Cardiac septum (tissue), 1 donor: ENCODE measurements around the gene ZNF268. TPM values are rescaled to one million over a fixed set of nuclear protein-coding genes. Genes with fewer than 3 reads are reported as not detected.
"Not testable (repeated sequence)": the region's sequence is repeated elsewhere in the genome, so short reads cannot be mapped to it uniquely, and the experiment has no call there.

Experiments used
- DNase-seq: peaks from one replicate; pipeline ENCODE4 v3.0.0-alpha.2; 2020; ENCODE audit warnings: low spot score
- intact Hi-C: fragments of 100-400 bp; cut with DNase I; formaldehyde crosslinking; loops from one replicate; pipeline ENCODE4 v1.14.0; 2022
- total RNA-seq: library from RNA; stranded (reverse); fragmentation: NEBNext Ultra II Directional; extraction: Animal tissue kit (Norgen Biotek cat#: 25700); gene quantifications from one replicate; pipeline ENCODE4 v1.2.1, GENCODE V29; 2021
- donor health status: DM: no; HTN: no; CAD: no.

The ZNF268 gene
- total RNA-seq, 1 donor from 2014 or later, result 10.4 TPM

DNA sequence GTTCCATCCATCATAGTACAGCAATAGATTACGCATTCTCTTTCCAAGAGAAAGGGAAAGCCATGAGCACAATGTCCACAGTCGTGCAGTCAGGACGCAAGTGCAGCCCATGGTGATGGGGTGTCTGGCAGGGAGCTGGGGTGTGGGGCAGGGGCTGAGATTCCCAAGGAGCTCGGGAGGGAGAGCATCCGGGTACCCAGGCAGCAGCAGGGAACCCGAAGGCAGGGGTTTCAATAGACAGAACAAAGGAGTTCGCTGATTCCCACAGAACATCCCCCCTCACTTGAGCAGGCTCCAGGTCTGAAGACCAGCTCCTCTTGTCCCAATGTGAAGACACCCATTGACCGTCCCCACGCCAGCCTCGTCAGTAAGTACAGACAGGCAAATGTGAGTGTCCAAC, 40.9 kb downstream of the ZNF268 start:
- DNase-seq, result no peak
- intact Hi-C loops, result no loop called here

DNA sequence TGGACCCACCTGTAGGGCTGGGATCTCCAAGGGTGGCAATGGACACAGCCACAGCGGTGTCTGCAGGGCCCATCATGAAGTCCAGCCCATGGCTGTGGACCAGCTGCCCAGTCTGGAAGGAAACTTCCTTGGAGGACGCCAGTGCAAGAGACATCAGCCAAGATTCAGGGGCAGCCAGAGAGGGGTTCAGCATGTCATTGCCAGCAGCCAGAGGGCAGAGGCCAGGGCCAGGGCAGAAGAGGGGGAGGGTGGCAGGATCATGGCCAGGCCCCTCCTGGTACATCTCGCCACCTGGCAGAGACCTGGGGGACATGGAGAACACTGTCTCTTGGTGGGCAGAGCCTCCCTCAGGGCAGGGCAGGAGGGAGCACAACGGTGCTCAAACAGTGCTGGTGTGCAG, 44.2 kb downstream of the ZNF268 start:
- intact Hi-C loops, result no loop called here

DNA sequence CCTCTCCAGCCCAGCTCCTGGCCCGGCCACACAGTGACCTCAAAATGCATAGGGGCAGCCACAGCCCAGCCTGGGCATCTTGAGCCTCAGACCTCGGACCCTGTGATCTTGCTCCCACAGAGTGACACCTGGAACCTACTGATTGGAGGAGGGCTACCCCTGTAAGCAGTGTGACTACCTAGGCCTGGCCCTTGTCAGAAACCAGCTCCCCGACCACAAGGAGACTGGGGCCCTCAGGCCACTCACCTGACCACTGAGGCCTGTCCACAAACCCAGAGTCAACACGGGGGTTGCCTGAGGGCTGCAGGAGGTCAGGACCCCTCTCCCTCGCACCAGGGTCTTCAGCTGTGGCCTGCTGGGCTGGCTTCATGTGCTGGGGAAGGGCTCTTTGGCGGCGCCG, 45.4 kb downstream of the ZNF268 start:
- no peak for DNase-seq
- intact Hi-C loops, result no loop called here

More for the DNA sequence above, 44.2 kb downstream of the ZNF268 start:
- no peak for DNase-seq

DNA sequence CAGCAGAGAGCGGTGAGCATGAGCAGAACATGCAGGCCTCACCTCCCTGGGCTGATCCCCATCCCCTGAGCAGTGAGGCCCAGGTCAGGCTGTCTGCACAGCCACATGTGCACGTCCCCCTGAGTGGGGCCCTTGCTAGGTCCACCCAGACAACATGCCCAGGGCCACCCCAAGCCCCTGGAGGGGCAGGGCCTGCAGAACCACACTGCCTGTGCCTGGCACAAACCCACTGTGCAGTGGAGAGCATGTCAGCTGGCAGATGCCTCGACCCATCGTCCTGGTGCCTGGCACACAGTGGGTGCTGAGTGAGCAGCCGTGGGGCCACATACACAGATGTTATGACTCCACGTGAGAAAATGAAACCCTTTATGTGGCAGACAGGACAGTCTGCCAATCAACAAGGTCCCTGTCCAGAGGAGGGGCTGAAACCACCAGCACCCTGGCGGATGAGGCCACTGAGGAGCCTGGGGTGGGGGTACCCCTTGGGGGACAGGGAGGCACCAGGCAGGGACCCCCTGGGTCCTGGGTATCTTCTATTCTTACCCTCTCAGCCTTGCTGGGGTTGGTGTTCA, 46.1 kb downstream of the ZNF268 start:
- intact Hi-C loops, result no loop called here
- no peak for DNase-seq

DNA sequence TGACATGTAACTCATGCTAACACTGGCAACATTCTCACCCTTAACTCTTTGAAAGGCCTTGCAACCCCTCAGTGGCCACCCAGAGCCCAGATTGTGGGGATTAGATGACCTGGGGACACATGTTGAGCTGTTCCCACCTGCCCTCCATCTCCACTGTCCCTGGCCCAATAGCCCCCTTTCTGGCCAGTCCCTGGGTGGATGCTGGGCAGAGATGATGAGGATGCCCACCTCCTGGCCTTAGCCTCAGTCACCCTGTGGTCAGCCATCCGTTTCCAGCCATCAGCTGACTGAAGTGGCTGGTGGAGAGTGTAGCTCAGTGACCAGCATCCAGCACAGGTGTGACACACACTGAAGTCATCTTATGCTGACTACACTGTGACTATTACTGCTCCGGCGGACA, 49.7 kb downstream of the ZNF268 start:
- intact Hi-C loops, result no loop called here
- no peak for DNase-seq

DNA sequence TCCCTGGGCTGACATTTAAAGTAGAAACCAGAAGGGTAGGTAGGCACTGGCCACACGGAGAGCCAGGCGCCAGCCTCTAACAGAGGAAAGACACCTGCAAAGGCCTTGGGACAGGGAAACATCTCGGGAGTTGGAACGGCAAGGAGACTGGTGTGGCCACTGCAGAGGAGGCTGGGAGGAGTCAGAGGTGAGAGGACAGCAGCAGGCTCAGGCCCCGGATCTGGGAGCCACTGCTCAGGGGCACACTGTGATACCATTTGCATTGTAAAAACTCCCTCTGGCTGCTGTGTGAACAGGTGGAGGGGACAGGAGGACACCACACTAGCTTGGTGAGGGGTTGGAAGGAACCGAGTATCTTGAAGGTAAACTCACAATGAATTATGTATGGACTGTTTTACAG, 51.7 kb downstream of the ZNF268 start:
- intact Hi-C loops, result no loop called here
- DNase-seq, result no peak

DNA sequence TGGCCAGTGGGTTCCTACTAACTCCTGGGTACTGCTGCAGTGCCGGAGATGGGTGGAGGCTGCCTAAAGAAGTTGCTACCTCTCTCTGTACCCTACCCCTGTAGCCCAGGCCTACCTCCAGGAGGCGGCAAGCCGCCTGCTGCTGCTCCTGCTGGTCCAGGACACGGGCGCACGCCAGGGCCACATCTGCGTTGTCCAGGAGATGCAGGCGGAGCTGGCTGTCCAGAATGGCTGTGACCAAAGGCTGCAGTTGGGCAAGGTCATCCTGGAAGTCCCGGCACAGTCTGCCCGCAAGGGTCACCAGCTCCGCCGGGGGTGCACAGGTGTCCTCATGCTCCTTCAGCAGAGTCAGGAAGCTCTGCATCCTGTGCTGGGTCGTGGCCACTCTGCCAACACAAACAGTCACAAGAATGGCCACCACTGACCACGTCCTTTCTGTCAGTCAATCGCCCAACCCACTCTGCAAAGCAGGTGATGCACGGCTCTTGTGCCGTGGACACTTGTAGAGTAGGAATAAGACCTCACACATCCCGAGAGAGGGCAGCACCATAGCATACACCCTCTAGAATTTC, 52.8 kb downstream of the ZNF268 start:
- intact Hi-C loops, result no loop called here
- no peak for DNase-seq

DNA sequence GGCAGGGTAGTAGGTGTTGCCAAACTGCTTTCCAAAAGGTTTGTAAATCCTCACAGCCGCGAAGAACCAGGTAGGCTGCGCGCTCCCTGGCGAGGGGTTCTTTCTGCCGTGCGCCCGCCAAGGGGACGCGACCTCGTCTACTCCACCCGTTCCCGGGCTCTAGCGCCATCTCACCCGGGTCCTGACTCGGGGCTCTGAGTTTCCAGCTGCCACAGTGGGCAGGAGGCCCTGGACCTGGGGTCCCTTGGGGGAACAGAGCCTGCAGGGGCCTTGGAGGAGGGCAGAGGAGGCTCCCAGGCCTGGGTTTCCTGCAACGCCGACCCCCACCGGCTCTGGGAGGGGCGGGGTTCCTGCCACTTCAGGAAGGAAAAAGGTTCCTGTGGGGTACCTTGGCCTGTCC, 53.7 kb downstream of the ZNF268 start:
- intact Hi-C loops, result no loop called here
- DNase-seq, result no peak

DNA sequence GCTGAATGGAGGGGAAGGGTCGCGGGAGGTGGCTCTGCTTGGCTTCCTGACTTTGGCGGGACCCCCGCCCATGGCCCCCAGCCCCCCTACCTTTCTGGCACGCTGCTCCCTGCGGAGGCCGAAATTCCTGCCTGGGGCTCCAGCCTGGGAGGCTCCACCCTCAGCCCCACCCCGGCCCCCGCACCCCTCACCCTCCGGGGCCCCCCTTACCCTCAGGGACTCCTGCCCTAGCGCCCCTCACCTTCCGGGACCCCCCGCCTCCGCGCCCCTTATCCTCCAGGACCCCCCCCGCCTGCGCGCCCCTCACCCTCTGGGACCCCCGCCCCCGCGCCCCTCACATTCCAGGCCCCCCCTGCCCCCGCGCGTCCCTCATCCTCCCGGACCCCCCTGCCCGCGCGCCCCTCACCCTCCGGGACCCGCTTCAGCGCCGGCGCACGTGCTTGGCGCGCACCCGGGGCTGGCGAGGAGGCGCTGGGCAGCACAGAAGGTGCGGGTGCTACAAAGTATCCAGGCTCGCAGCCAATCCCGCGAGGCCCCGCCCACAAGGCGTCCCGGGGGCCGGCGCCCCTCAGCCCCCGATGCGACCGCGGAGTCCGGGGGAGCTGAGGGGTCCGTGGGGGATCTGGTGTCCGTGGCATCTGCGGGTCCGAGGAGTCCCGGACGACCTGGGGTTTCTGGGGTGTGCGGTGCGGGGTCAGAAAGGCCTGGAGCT, 54.3 kb downstream of the ZNF268 start, which contains the start of gene ANHX:
ANHX (minus strand) TSS at position 477 of the 712 bp plus-strand sequence. CDS start 1,521 bp downstream, outside the sequence.
- intact Hi-C loops, result no loop called here
- no peak for DNase-seq

DNA sequence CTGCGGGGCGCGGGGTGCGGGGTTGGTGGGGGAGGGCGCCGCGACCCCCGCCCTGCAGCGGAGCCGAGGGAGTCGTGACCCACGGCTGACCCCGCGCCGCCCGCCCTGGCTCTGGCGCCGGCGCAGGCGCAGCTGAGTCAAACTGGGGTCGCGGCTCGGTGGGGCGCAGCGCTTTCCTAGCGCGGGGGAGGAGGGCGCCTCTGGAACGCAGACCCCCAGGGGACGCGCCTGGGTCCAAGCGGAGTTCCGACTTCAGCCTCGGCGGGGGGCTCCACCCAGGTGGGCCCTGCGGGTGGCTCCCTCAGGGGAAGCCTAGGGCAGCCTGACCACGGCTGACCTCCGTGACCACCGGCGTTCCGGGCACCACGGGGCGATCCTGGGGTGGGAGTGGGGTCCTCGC, 54.8 kb downstream of the ZNF268 start:
- DNase-seq, result no peak
- intact Hi-C loops, result no loop called here

DNA sequence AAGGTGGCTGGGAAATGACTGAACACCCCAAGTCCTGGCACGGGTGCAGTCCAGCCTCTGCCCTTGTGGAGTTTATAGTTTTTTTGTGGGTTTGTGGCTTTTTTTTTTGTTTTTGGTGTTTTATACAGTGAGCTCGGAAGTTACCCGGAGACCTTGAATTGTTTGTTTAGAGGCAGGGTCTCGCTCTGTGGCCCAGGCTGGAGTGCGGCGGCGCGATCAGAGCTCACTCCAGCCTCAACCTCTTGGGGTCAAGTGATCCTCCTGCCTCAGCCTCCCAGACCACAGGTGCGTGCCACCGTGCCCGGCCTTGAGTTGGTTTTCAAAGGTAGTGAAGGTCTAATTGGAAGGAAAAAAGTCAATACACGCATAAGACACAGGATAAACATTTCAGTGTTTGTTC, 55.3 kb downstream of the ZNF268 start:
- no peak for DNase-seq
- intact Hi-C loops, result no loop called here

DNA sequence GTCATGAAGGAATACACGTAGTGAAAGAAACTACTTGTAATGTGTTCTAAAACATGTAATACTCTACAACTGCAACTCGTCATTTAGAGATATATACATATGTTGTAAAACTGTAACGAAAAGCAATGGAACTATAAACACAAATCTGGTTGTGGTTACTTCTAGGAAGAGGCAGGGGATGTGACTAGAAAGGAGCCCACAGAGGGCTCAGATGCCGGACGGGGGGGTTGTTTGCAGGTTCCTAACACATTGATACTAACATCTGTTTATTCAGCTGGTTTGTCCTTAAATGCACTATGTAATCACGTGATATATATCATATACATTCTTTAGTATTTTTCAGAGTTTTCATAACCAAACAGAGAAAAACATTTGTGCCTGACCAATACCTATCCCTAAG, 70.4 kb downstream of the ZNF268 start:
- intact Hi-C loops, result no loop called here
- no peak for DNase-seq

DNA sequence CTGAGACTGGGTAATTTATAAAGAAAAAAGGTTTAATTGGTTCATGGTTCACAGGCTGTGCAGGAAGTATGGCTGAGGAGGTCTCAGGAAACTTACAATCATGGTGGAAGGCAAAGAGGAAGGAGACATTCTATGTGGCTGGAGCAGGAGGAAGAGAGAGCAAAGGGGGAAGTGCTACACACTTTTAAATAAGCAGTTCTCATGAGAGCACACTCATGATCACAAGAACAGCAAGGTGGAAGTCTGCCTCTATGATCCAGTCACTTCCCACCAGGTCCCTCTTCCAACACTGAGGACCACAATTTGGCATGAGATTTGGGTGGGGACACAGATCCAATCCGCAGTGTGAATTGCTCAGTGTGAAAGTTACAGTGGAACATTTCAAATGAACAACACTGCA, 74.5 kb downstream of the ZNF268 start:
- intact Hi-C loops, DNase-seq: not testable (repeated sequence)

DNA sequence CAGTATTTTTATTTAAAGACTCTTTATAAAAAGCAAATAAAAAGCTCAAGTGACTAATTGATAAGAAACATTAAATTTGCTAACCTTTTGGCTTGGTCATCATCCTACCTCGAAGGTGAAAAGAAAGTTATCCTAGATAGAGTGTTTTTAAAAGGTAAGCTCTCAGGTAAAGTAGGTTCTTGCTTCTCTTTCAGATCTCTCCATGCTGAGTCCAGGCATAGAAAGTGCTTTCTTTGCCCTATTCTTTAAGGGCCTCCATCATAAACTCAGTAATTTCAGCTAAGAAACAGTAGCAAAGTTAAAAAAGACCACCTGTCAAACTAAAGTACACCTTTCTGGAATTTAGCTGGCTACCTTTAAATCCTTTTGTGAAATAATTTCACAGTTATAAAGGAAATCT, 75.0 kb downstream of the ZNF268 start:
- no peak for DNase-seq
- intact Hi-C loops, result no loop called here

DNA sequence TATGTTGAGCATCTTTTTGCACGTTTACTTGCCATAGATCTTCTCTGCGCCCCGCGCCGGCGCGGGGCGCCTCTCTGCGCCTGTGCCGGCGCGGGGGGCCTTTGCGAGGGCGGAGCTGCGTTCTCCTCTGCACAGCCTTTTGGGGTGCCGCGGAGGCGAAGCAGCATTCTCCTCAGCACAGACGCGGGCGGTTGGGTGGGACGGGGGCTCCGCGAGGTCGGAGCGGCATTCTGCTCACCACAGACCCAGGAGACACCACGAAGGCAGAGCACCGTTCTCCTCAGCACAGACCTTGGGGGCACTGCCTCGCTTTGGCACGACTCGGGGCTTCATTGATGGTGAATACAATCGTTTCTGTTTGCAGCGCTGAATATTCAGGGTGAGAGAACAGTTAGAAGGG, 82.9 kb downstream of the ZNF268 start:
- DNase-seq, result no peak
- intact Hi-C loops, result no loop called here

Other genes starting within 250 kb of the ZNF268 start
- 12.6 TPM for gene ZNF605, start 225.2 kb upstream of the ZNF268 start, total RNA-seq
- gene ZNF26, start 195.1 kb upstream of the ZNF268 start, total RNA-seq, result 4.4 TPM
- 19.1 TPM for gene ZNF84, start 144.0 kb upstream of the ZNF268 start, total RNA-seq
- gene ZNF140, start 100.6 kb upstream of the ZNF268 start, total RNA-seq, result 8.4 TPM
- gene ZNF891, start 51.2 kb upstream of the ZNF268 start, total RNA-seq, result 1.1 TPM
- gene ZNF10, start 50.9 kb upstream of the ZNF268 start, total RNA-seq, result 8.0 TPM
- not detected for gene ANHX, start 54.4 kb downstream of the ZNF268 start, total RNA-seq